NAMALWA (cell line): ENCODE measurements around the gene B3GNT3.

Experiments used
- DNase-seq: peaks from one replicate; pipeline ENCODE4 v3.0.0-alpha.2; 2015; ENCODE audit warnings: low spot score

Gene B3GNT3

GRCh38 chr19:17860993-17861360, 66.0 kb downstream of the B3GNT3 start:
- DNase-seq: peak; percentile 24

- DNase-seq: peak; percentile 31
Observed at GRCh38 chr19:17861542-17862402, 66.8 kb downstream of the B3GNT3 start.

GRCh38 chr19:17862711-17863519, 68.0 kb downstream of the B3GNT3 start:
- no peak for DNase-seq
